COLO668 (cell line): Measurements from ENCODE around the gene MAP3K10.

Experiments used
- DNase-seq: peaks from one replicate; lab custom pipeline; 2025; ENCODE audit not compliant: unreplicated experiment; lab: John Stamatoyannopoulos, UW

MAP3K10 gene

DNA sequence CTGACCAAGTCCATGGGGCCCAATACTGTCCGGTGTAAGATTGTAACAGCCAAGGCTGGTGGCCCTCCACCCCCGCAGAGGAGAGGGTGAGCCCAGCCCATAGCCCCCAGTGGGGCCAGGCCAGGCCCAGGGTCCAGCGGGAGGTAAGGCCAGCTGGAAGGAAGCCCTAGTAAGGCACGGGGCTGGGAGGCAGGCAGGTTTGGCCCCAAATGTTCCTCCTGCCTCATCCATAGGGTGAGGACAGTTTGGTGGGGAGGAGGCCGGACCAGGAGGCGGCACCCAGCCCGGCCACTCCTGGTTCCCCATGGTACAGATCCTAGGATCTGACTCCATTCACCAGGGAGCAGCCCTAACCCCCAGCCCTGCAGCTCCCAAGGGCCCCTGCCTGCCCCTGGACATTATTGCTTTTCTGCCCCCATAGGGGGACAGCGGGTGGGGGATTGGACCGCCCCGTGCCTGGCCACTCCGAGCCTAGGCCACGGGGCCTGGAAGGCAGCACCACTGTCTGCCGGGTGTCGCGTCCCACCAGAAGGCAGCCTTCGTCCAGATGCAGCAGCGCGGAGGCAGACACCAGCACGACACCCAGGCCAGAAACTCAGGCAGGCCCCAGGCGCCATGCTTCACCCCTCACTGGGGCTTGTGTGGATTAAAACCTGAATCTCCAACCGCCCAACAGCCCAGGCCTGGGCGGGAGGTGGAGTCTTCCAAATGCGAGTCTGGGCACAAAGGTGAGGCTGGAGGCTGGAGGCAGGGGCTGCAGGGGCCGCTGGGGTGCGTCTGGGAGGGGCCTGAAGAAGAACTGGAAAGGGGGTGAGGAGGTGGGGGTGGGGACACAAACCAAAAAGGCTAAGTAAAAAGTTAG, 42.0 kb downstream of the MAP3K10 start:
- no peak for DNase-seq

DNA sequence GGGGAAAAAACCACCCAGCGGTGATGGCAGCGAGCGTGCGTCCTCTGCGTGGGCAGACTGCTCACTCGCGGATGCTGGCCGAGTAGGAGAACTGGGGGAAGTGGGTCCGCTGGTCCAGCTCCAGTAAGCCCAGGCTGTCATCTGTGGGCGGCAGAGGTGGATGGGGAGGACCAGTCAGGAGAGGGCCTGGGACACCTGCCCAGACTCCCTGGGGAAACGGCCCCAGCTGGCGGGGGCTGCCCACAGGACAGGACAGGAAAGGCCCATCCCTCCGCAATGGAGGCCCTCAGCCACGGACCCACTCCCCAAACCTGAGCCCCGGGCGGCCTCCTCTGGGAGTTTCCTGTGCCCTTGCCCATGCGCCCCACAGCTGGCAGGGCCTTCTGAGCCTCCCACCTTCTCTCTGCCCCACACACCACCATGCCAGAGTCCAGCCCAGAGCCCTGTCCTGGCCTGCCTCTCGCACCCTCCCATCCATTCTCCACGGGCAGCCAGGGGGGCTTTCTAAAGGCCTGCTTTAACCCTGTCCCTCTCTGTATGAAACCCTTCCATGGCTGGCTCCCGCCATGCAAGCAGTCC, 42.7 kb downstream of the MAP3K10 start:
- DNase-seq = no peak

DNA sequence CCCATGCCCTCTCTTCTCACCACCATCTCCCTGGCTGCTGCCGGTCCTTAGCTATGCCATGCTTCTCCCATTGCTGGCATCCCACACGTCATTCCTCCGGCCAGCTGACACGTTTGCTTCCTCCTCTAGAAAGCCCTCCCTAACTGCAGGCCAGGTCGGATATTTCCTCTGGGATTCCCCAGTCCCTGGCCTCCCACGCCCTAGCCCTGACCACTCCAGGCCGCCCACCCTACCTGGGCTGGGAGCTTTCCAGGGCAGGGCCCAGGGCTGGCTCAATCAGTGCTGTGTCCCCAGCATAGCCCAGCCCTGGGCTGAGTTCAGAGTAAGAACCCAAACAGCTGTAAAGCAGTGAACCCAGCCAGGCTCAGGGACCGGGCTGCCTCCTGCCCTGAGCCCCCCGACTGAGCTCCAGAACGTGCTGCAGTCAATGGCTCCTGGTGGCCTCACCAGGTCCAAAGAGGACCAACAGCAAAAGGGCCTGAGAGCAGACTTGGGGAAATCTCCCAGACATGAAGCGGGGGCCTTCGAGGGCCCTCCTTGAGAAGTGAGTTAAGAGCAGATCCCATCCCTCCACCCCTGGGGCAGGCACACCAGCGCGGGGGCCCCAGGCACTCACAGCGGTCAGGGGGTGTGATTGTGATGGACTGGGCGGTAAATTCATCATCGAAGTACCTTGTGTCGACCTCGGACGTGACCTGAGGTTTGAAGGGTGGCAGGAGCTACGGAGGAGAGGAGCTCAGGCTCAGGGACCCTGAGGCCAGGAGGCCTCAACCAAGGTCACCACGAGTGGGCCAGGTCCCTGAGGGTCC, 43.4 kb downstream of the MAP3K10 start:
- DNase-seq = no peak

DNA sequence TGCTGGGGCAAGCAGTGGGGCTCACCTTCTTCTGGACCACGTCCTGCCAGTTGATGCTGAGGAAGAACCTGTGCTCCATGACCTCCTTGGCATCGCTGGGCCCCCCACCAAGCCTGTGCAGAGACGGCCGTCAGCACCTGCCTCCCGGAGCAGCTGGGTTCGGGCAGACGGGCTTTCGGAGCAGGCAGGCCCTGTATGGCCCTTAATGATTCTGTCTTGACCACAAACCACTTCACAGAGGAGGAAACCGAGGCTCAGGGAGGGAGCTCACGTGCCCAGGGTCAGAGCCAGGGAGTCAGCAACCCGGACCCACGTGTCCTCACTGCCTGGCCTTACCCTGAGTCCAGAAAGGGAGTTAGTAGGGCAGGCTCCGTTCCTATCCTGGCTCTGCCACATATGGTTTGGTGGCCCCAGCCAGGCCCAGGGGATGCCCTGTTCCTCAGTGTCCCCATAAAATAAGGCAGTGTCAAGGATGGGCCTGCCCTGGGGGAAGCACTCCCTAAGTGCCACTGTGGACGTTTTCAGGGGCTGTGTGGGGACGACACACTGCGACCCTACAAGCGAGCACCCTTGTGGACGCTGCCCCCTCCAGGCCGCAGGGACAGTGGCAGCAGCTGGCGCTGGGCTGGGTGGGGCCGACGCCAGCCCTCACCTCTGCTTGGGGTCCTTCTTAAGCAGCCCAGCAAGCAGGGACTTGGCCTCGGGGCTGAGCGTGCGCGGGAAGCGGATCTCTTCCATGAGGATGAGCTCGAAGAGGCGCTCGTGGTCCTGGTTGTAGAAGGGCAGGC, 44.2 kb downstream of the MAP3K10 start:
- peak; percentile 1 for DNase-seq

DNA sequence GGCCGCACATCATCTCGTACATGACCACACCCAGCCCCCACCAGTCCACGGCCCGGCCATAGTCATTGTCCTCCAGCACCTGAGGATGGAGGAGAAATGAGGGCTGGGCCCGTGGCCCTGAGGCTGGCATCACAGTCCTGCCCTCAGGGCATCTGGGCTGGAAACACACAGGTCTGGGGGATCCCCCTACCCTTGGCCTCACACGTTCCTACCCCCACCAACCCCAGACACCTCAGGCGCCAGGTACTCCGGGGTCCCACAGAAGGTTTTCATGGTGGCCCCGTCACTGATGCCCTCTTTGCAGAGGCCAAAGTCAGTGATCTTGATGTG, 44.8 kb downstream of the MAP3K10 start:
- DNase-seq = no peak

DNA sequence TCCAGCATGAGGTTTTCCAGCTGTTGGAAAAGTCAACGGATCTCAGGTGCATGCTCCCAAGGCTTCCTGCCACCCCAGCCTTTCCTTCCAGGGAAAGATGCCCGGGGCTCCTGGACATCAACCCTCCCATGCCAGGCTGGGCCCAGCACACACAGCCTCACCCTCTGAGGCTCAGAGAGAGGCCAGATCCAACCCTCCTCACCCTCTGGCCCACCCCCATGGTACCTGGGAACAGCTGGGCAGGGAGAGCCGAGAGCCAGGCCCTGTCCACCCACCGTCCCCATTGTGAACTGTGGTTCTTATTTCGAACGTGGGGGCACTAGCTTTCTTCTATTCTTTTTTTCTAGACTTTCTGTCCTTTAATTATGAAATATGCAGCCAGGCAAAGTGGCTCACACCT, 45.1 kb downstream of the MAP3K10 start:
- DNase-seq = no peak

DNA sequence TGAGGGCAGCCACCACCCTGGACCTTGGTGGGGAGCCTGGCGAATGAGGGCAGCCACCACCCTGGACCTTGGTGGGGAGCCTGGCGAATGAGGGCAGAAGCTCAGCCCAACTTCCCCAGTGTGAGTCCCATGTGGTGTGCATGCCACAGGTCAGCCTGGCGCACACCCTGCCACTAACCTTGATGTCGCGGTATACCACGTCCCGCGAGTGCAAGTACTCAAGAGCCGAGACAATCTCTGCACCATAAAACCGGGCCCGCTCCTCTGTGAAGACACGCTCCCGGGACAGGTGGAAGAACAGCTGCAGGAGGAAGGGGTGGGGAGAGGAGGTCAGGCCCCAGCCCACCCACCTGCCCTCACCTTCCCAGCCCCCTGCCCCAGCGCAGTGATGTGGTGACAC, 46.6 kb downstream of the MAP3K10 start:
- DNase-seq = no peak

DNA sequence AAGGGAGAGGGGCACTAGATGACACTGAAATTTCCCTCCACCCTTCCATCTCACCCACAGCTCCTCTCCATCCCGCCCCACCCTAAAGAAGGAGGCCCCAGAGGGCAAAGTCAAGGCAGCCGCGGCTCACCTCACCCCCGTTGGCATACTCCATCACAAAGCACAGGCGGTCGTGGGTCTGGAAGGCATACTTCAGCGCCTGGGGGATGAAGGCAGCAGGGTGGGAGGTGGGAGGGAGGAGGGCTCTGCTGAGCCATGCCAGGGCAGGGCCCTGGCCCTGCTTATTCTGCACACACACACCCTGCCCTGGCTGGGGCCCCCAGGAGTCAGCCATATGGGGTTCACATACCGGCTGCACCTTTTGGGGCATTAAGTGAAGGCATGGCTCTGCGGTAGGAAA, 47.5 kb downstream of the MAP3K10 start:
- no peak for DNase-seq

DNA sequence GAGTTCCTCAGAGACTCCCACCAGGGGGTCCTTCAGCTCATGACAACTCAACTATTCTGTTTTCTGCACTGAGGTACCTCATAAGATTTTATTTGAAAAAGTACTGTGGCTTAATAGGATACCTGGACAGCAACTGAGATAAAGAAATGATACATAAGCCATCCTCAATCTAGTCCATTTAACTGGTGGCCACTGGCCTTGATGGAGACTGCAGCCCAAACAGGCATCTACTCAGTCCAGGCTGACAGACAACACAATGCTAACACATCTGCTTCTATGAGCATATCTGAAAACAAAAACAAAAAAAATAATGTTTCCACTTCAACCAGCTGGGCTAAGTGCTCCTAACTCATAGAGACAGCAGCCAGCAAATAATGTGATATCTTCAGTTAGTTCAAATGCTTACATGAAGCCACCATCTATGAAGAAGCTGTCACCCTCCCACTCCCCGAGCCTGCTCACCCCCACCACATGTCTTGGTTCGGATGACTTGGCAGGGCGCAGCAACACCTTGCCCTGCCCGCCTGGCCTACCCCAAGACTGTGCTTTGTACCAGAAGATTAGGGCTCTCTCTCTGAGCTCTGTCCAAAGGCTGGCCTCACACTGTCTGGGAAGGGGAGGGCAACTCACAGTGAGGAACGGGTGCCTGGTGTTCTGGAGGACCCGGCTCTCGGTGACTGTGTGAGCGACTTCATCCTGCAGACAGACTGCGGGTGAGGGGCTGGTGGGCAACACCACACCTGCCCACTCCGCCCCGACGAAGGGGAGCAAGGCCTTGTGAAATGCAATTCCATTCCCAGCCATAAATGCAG, 48.4 kb downstream of the MAP3K10 start:
- DNase-seq = no peak

DNA sequence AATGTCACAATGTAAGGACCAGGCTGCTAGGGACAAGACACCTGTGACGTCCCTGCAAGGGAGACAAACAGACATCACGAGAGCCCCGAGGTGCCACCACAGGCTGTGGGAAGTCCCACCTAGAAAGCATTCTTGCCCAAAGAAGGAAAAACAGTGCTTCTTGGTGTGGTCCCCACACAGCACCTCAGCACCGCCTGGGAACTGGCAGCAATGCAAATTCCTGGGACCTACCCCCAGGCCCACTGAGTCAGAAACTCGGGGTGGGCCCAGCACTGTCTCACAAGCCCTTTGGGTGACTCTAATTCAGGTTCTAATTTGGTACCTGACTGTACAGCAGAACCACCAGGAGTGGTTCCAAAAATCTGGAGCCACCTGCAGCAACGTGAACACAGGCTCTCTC, 49.1 kb downstream of the MAP3K10 start:
- no peak for DNase-seq

DNA sequence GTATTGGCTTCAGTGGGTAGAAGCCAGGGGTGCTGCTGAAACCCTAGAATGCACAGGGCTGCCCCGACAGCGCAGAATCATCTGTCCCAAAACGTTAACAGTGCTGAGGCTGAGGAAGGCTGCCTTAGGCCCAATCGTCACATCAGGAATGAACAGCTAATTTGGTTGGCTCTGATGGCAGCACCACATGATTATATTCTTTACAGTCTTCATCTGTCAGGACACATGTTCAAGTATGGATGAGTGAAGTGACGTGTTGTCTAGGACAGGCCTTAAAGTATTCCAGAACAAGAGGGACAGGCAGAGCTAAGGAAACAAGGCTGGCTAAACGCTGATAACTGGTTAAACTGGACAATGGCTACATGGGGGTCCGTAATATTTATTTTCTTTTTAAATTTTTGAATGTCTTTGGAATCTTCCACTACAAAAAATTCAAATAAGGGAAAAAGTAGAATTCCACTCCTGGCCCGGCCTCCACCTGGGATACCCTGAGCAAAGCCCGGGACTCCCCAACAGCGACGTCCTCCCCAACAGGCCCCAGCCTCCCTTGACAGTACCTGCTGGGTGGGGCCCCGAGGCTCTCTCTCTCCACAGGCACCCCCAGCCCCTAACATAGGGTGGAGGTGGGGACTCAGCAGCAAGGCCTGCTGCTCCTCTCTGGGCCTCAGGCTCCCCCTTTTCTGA, 50.0 kb downstream of the MAP3K10 start:
- DNase-seq = no peak

DNA sequence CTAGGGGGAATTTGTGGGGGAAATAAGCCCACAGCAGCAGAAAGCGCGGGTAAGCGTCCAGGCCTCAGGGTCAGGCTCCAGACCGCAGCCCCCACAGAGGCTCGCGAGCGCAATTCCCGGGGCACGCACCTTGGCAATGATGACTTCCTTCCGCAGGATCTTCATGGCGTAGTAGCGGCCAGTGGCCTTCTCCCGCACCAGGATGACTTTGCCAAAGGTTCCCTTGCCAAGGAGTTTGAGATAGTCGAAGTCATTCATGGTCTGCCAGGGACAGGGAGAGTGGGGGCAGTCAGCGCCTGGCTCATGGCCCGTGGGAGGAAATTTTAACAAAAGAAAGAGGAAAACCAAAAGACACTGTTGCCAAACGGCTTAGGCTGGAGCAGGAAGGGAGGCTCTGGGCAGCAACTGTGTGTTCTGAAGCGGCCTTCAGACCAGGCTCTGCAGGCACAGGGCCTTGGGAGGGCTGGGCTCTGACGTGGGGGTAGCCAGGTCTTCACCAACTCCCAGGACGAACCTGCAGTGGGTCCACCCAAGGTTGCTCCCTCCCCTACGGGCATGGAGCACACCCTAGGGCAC, 50.7 kb downstream of the MAP3K10 start:
- DNase-seq = no peak

DNA sequence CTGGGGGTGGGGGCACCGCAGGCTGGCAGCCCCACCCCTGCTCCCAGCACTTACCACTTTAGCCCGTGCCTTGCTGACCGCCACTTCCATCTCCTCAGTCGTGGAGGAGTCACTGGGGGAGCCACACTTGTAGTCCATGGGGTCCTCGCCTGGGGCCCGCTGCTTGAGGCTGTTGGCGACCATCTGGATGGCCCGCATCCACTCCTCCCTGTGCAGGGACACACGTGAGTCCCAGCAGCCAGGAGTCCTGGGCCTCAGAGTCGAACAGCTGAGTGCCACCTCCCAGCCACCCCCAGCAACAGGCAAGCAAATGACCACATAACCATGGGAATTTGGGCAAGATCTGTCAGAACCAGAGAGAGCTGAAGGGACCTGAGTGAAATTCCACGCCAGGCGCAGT, 51.3 kb downstream of the MAP3K10 start:
- no peak for DNase-seq

DNA sequence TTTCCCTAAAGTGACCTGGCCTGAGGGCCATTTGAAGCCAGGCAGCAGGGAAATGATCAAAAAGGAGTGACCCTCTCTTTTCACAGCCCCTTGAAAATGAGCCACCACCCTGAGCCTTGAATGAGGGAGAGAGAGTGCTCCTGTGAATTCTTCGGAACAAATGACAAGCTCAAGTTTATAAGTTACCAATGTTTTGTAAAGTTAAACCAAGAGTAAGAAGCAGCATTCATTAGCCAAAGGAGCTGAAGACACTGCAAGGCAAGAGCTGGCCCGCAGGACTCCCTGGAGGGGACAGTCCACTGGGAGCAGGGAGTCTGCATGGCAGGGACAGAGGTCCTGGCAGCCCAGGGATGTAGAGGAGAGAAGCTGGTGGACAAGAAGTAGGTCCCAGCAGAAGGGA, 52.0 kb downstream of the MAP3K10 start:
- DNase-seq = no peak

DNA sequence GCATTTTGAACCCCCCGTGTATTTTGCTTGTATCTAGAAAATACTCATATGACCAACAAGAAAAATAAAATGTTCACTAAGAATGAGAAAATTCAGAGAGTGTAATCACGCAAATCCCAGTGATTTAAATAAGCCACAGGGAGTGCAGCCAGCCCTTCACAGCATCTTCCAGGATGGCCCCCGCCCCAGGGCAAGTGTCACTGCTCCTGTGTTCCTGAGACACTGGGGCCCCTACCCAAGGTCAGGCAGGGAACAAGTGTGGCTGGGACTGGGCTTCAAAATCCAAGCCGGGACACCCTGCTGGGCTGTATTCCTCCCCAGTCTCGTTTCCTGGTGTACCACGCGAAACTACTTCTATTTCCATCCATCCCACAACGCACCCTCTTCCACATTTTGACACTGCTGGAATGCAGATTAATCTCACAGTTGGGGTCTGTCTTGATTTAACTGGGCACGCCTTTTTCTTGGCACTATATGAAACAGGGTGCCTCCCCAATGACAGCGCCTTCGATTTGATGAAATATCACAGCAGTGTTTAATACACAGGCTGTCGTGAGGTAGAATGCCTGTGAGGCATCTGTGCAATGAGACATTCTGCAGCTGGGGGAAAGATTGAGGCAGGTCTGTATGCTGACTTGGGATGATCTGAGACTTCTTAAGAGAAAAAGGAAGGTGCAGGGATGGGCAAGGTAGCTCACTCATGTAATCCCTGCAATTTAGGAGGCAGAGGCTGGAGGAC, 53.5 kb downstream of the MAP3K10 start:
- DNase-seq = no peak

DNA sequence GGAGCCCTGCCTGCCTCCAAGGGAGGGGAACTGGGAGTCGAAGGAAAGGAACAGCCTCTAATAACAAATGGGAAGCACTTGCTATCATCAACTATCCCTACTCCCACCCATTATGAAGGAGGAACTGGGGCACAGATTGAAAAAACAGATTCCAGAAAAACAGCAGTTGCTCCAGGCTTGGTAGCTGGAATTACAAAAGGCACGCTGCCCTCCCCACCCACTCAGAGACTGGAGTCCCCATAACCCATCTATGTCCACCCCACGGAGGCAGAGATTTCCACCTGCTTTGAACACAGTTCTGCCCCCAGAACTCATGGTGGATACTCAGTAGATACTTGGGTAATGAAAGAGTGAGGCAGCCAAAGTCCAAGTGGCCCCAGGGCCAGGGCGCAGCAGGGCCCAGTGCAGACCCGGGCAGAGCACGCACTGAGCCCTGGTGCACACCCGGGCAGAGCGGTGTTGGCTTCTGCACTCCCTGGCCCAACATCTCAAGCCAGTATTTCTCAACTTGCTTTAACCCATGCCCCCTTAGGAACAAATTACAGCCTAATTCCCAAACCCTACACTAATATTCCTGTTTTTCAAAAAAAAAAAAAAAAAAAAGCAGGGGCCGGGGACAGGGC, 54.4 kb downstream of the MAP3K10 start:
- no peak for DNase-seq

DNA sequence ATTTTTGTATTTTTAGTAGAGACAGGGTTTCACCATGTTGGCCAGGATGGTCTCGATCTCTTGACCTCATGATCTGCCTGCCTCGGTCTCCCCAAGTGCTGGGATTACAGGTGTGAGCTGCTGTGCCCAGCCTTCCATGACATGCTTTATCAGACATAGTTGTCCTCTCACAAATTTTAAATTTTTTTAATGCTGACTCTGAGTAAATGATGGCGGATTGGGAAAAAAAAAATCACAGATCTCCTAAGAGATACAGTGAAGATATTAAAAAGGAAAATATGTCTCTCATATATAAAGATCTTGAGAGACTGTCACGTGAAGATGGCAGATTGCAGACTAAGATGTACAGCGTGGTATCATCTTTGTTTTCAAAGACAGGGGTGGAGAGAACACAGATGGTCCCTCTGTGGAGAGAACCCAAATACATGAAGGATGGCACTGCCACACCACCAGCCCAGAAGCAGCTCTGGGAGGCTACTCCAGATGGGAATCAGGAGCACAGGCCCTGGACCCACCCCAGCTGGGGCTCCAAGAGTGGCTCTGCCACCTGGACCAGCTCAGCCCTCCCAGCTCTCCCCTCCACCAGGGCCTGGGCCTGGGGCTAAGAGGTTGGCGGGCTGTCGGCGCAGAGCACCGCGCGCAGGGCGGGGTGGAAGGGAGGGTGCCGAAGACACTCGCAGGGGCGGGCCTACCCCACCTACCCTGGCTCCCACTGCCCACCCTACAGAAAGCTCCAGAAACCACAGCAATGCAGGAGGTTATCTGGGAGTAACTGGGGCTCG, 55.3 kb downstream of the MAP3K10 start:
- DNase-seq = no peak

DNA sequence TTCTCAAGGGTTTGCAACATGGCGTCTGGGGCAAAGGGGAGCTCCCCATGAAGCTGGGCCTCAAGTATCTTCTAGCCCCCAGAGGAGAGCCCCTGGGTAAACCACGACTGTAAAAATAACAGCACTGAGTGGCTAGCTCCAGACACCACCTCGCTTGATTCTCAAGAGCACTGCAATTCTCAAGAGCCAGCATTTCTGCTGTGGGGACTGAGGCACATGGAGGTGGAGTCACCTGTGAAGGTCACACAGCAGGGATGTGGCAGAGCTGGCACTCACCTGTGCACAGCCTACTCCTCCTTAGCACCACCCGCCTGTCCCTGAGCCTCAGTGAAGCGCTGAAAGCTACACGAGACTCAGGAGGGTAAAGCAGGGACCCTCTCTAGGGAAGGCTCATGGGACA, 56.0 kb downstream of the MAP3K10 start:
- DNase-seq = no peak
